T-helper 22 cell (primary cell): ENCODE results near the gene LRSAM1.

Source experiments
- DNase-seq: peaks from one replicate; pipeline ENCODE4 v3.0.0-alpha.2; 2020; ENCODE audit warnings: low read depth

The LRSAM1 gene

GRCh38 chr9:127497656-127498290 lies 46.5 kb downstream of the LRSAM1 start:
- DNase-seq: no peak

- DNase-seq: no peak
These were observed 47.0 kb downstream of the LRSAM1 start for GRCh38 chr9:127498298-127498697.

GRCh38 chr9:127500399-127500798 lies 49.1 kb downstream of the LRSAM1 start:
- no peak for DNase-seq

DNA sequence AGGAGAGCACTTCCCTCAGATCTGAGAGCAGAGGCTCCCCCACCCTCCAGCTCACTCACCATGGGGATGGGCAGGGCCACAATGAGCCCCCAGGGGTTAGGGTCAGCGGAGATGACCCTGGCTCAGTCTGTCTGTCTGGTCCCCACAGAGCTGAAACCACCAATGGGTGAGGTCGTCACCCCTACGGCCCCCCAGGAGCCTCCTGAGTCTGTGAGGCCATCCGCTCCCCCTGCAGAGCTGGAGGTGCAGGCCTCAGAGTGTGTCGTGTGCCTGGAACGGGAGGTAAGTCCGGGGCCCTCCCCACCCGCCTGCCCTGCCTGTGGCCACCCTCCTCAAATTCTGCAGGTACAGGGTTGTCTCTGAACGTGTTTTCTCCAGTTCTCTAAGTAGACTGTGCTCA lies 49.6 kb downstream of the LRSAM1 start:
- DNase-seq: no peak

GRCh38 chr9:127501821-127502343 lies 50.6 kb downstream of the LRSAM1 start:
- no peak for DNase-seq

DNA sequence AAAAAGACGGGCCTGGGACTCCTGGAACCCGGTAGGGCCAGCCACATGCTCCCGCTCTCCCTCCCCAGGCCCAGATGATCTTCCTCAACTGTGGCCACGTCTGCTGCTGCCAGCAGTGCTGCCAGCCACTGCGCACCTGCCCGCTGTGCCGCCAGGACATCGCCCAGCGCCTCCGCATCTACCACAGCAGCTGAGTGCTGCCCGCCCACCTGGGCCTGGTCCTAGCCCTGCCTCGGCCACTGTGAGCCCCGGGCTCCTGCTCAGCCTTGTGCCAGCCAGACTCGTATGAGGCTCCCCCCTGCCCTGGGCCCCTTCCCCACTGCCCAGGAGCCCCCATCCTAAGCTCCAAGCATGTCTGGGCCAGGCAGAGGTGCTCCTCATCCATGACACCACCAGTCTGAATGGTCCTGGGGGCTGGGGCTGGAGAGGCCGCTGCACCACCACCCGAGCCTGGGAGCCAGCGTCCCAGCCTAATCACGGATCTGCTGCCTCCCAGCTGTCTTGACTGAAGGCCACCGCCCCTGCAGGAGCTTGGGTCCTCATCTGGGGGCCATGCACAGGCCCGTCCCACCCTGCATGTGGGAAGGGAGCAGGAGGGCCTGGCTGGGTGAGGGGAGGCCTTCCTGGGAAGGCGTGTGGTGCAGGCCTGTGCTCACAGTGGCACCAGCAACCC lies 51.5 kb downstream of the LRSAM1 start:
- DNase-seq: no peak

GRCh38 chr9:127503379-127503921 lies 52.1 kb downstream of the LRSAM1 start:
- no peak for DNase-seq

DNA sequence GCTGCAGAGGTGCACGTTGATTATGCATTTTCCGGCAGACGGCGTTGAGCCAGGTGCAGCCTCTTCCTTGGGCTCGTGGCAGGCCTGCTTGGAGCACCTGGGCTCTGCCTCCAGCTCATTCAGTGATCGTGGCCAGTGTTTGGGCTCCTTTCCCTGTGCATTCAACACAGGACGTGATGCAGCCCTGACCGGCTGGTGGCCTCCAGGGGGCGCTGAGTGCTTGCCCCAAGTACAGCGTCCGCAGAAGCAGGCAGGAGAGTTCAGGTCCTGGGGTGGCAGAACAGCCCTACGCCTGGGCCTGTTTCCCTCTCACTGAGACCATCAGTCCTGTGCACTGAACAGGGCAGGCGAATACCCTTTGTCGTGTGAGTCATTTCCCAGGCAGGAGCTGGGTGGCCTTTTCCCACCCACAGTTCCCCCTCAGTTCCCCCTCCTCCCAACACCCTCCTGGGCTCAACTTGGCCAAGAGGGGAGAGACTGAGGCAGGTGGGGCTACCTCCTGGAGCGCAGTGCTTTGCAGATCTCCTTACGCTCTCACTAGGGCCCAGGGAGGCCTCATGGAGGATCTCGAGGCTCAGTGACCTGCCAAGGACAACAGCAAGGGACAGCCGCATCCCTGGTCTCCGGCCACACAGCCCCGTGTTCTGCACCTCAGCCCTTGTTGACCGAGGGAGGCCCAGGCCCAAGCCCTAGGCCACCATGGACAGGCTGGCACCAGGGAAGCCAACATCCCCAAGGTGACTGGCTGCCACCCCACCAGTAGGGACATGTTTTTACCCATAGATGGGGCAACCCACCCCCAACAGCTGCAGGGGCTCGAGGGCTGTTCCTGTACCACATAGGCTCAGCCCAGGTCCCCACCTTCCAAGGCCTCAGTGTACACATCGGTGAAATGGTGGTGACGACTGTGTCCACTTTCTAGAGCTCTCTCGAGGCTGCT lies 52.9 kb downstream of the LRSAM1 start:
- DNase-seq: peak; percentile 49

GRCh38 chr9:127504887-127505251 lies 53.6 kb downstream of the LRSAM1 start:
- DNase-seq: no peak

DNA sequence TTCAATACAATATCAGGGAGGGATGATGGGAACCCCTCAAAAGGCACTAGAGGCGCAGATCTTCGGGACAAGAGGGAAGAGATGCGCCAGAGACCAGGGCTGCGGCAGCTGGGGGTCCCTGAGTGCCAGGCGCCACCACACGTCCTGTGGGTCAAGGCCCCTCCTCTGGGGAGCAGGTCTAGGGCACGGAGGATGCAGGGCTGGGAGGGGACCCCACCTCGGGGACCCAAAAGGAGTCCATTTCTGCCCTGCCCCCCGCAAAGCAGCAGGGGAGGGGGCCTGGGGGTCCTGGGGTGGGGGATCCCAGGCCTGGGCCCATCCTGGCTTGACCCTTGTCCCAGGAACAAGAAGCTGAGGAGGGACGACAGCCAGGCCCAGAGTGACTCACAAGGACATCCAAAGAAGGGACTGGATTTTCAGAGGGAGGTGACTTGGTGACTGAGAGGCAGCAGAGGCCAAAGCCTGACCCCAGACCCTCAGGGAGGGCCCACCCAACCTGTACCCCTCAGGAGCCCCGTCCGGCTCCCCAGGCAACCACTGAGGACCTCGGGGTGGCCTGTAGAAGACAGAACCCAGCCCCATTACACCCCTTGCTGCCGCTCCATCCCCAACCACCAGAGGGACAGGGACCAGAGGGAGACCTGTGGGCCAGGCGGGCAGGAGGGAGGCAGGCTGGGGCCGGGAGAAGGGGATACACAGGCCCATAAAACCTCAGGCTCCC lies 54.2 kb downstream of the LRSAM1 start:
- no peak for DNase-seq

- DNase-seq: no peak
These were observed 55.0 kb downstream of the LRSAM1 start for GRCh38 chr9:127506117-127506813.

GRCh38 chr9:127506814-127507750 lies 55.8 kb downstream of the LRSAM1 start:
- DNase-seq: no peak

- DNase-seq: no peak
These were observed 56.7 kb downstream of the LRSAM1 start for GRCh38 chr9:127507751-127508648.

- no peak for DNase-seq
These were observed 57.6 kb downstream of the LRSAM1 start for GRCh38 chr9:127508901-127509260.

DNA sequence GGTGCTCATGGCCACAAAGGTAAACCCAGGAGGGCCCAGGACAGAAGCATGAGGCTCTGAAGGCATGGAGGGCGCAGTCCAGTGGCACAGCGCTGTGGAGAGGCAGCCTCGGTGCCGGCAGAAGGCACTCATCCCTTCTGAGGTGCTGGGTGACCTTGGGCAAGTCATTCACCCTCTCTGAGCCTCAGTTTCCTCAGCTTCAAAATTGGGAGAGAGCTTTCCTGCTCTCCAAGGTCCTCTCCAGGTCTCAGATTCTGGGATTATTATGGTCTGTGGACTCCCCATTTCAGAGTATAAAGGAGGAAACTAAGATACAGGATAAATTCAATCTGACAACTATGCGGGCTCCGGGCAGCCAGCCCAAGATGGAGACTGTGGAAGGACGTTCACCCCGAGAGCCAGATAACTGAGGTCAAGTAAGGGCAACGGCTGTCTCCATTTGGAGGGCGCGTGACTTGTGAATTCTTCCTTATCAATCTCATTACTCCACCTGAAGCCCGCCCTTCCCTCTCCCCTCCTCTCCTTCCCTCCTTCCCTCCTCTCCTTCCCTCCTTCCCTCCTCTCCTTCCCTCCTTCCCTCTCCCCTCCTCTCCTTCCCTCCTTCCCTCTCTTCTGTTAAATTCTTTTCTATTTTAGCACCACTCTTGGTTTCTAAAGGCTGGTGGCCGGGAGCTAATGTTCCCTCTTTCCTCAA lies 58.1 kb downstream of the LRSAM1 start:
- DNase-seq: no peak

DNA sequence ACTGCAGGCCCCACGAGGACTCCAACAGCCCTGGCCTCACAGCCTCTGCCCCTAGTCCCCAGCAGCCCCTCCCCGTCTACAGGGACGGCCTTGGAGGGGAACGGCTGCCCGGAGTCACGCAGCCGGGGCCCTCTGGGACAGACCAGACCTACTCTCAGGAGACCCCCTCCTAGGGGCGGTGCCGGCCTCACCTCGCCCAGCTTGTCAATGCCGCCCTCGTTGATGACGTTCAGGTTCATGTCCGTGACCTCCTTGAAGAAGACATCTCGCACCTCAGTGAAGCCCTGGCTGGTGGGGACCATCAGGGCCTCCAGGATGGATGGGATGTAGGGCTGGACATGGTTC lies 58.6 kb downstream of the LRSAM1 start:
- DNase-seq: no peak

DNA sequence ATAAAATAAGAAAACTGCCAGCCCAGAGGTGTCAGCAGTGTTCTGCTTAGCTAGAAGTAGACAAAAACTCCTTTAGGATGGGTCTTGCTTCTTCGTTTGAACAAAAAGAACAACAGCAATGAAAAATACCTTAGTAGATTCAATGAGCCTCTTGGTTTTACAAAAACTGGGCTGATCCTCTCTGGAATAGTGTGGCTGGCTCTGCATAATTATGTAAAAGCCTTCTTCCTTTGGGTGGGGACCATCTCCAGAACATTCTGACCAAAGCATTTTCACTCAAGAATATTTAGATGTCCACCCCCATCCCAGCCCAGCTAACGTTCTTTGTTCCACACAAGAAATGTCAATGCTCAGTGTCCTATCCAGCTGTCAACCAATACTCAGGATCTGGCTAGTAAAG lies 63.2 kb downstream of the LRSAM1 start:
- no peak for DNase-seq

GRCh38 chr9:127516835-127517607 lies 65.7 kb downstream of the LRSAM1 start:
- no peak for DNase-seq
